Measurements from ENCODE around the gene KRT20. TPM values are rescaled to one million over a fixed set of nuclear protein-coding genes. Genes with fewer than 3 reads are reported as not detected.
A peak's percentile ranks its signal among the peaks of the same experiment; 100 is the strongest.

The KRT20 gene
- total and polyA plus RNA-seq, 2 of the 13 experiments (the other 11 are each of a cell fraction or from before 2014, with no cell fraction given), result 0.13 to 0.20 TPM

- TF ChIP-seq, protein P1, sequence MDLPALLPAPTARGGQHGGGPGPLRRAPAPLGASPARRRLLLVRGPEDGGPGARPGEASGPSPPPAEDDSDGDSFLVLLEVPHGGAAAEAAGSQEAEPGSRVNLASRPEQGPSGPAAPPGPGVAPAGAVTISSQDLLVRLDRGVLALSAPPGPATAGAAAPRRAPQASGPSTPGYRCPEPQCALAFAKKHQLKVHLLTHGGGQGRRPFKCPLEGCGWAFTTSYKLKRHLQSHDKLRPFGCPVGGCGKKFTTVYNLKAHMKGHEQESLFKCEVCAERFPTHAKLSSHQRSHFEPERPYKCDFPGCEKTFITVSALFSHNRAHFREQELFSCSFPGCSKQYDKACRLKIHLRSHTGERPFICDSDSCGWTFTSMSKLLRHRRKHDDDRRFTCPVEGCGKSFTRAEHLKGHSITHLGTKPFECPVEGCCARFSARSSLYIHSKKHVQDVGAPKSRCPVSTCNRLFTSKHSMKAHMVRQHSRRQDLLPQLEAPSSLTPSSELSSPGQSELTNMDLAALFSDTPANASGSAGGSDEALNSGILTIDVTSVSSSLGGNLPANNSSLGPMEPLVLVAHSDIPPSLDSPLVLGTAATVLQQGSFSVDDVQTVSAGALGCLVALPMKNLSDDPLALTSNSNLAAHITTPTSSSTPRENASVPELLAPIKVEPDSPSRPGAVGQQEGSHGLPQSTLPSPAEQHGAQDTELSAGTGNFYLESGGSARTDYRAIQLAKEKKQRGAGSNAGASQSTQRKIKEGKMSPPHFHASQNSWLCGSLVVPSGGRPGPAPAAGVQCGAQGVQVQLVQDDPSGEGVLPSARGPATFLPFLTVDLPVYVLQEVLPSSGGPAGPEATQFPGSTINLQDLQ (CRISPR knock-in tag; IDR thresholded peaks at IDR 0.05), result no peak
- no peak for TF ChIP-seq NFE2L1 (CRISPR knock-in tag; IDR thresholded peaks at IDR 0.05; ENCODE audit: borderline replicate concordance)
- TF ChIP-seq GATAD2A (CRISPR knock-in tag; IDR thresholded peaks at IDR 0.05), result peak; percentile 37; the same call in 1 of the 2 replicates
- TF ChIP-seq, protein P2, sequence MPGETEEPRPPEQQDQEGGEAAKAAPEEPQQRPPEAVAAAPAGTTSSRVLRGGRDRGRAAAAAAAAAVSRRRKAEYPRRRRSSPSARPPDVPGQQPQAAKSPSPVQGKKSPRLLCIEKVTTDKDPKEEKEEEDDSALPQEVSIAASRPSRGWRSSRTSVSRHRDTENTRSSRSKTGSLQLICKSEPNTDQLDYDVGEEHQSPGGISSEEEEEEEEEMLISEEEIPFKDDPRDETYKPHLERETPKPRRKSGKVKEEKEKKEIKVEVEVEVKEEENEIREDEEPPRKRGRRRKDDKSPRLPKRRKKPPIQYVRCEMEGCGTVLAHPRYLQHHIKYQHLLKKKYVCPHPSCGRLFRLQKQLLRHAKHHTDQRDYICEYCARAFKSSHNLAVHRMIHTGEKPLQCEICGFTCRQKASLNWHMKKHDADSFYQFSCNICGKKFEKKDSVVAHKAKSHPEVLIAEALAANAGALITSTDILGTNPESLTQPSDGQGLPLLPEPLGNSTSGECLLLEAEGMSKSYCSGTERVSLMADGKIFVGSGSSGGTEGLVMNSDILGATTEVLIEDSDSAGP (CRISPR knock-in tag; IDR thresholded peaks at IDR 0.05; ENCODE audit: borderline replicate concordance), result no peak
- no peak for TF ChIP-seq SNRNP70 (IDR thresholded peaks at IDR 0.05; ENCODE audit: low read depth, low read length)
- no peak for TF ChIP-seq EHMT2 (IDR thresholded peaks at IDR 0.05; ENCODE audit: borderline replicate concordance, low read depth, low read length)
- no peak for TF ChIP-seq CBX2 (IDR thresholded peaks at IDR 0.05; ENCODE audit: low read depth, low read length)
- TF ChIP-seq CBX2 (CRISPR knock-in tag; IDR thresholded peaks at IDR 0.05; ENCODE audit: low read depth), result no peak
- no peak for TF ChIP-seq ZNF234 (CRISPR knock-in tag; conservative IDR thresholded peaks at IDR 0.05)
- TF ChIP-seq ZNF660 (CRISPR knock-in tag; IDR thresholded peaks at IDR 0.05; ENCODE audit: borderline replicate concordance, low read depth), result no peak
- TF ChIP-seq BATF2 (CRISPR knock-in tag; IDR thresholded peaks at IDR 0.05), result no peak
- TF ChIP-seq MIXL1 (CRISPR knock-in tag; IDR thresholded peaks at IDR 0.05), result peak; percentile 57; the same call in 1 of the 2 replicates
- no peak for TF ChIP-seq HDAC1 (CRISPR knock-in tag; IDR thresholded peaks at IDR 0.05)
- no peak for TF ChIP-seq CCDC6 (CRISPR knock-in tag; IDR thresholded peaks at IDR 0.05)
- no peak for TF ChIP-seq PHF21A (CRISPR knock-in tag; IDR thresholded peaks at IDR 0.05)
- TF ChIP-seq, protein P3, sequence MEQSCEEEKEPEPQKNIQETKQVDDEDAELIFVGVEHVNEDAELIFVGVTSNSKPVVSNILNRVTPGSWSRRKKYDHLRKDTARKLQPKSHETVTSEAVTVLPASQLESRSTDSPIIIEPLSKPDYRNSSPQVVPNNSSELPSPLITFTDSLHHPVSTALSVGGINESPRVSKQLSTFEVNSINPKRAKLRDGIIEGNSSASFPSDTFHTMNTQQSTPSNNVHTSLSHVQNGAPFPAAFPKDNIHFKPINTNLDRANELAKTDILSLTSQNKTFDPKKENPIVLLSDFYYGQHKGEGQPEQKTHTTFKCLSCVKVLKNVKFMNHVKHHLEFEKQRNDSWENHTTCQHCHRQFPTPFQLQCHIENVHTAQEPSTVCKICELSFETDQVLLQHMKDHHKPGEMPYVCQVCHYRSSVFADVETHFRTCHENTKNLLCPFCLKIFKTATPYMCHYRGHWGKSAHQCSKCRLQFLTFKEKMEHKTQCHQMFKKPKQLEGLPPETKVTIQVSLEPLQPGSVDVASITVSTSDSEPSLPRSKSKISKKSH (CRISPR knock-in tag; IDR thresholded peaks at IDR 0.05; ENCODE audit: borderline replicate concordance), result no peak
- TF ChIP-seq NAIF1 (CRISPR knock-in tag; IDR thresholded peaks at IDR 0.05; ENCODE audit: borderline replicate concordance), result no peak
- TF ChIP-seq ZNF512B (CRISPR knock-in tag; IDR thresholded peaks at IDR 0.05; ENCODE audit: borderline replicate concordance), result peak; percentile 57; the same call in 1 of the 2 replicates
- TF ChIP-seq ZFY (CRISPR knock-in tag; IDR thresholded peaks at IDR 0.05), result no peak
- TF ChIP-seq, protein P4, sequence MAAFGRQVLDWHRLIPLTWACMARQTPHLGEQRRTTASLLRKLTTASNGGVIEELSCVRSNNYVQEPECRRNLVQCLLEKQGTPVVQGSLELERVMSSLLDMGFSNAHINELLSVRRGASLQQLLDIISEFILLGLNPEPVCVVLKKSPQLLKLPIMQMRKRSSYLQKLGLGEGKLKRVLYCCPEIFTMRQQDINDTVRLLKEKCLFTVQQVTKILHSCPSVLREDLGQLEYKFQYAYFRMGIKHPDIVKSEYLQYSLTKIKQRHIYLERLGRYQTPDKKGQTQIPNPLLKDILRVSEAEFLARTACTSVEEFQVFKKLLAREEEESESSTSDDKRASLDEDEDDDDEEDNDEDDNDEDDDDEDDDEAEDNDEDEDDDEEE (CRISPR knock-in tag; IDR thresholded peaks at IDR 0.05), result no peak
Observed at GRCh38 chr17:40909351-40909750, 24.3 kb upstream of the KRT20 start (continued).

Measured in HepG2 (cell line).